SU-DHL-6 (cell line): ENCODE results near the gene SLC28A2.
"Not testable (repeated sequence)": the region's sequence is repeated elsewhere in the genome, so short reads cannot be mapped to it uniquely, and the experiment has no call there.

Experiments
- H2AFZ ChIP-seq: fragments of 200-600 bp; sonication (generic); 2 replicates; pipeline ENCODE4 v1.6.1; 2014; ENCODE audit warnings: low read depth, mild to moderate bottlenecking, moderate library complexity, mixed read lengths, antibody characterized with exemption, low read length; ENCODE audit not compliant: severe bottlenecking
- H3F3A ChIP-seq: fragments of 200-600 bp; shearing (Covaris generic); 2 replicates; pipeline ENCODE4 v1.6.0; 2016; ENCODE audit warnings: antibody characterized with exemption, mild to moderate bottlenecking; ENCODE audit not compliant: insufficient read depth
- H3K27ac ChIP-seq: fragments of 200-600 bp; sonication (generic); 2 replicates; pipeline ENCODE4 v1.5.1; 2016; ENCODE audit warnings: low read depth, mild to moderate bottlenecking, low read length, moderate library complexity, mixed read lengths
- H3K27me3 ChIP-seq: fragments of 200-600 bp; sonication (generic), shearing (Covaris generic); 2 replicates; pipeline ENCODE4 v1.6.0; 2014; ENCODE audit warnings: mild to moderate bottlenecking, low read length
- H3K36me3 ChIP-seq: fragments of 200-600 bp; sonication (generic); 2 replicates; pipeline ENCODE4 v1.6.1; 2014; ENCODE audit warnings: mild to moderate bottlenecking, low read length, mixed read lengths
- H3K4me2 ChIP-seq: fragments of 300-600, 200-600 bp; shearing (Covaris generic), sonication (generic); 2 replicates; pipeline ENCODE4 v1.6.0; 2014; ENCODE audit warnings: low read length, low read depth, mild to moderate bottlenecking; ENCODE audit not compliant: poor library complexity, severe bottlenecking
- H3K4me3 ChIP-seq: fragments of 200-600 bp; sonication (generic); 2 replicates; pipeline ENCODE4 v1.5.1; 2014; ENCODE audit warnings: antibody characterized with exemption, low read length, mild to moderate bottlenecking, mixed read lengths; ENCODE audit not compliant: insufficient read depth, poor library complexity, severe bottlenecking
- H3K79me2 ChIP-seq: fragments of 200-600 bp; sonication (generic); 2 replicates; pipeline ENCODE4 v1.6.1; 2014; ENCODE audit warnings: mild to moderate bottlenecking, low read length, moderate library complexity; ENCODE audit not compliant: insufficient read depth
- H3K9ac ChIP-seq: fragments of 200-600 bp; sonication (generic); 2 replicates; pipeline ENCODE4 v1.7.0; 2014; ENCODE audit warnings: mild to moderate bottlenecking, low read length
- H3K9me2 ChIP-seq: fragments of 200-600 bp; sonication (generic); replicated peaks from 2 replicates; pipeline ENCODE4 v1.6.1; 2014; ENCODE audit warnings: low read length; ENCODE audit not compliant: insufficient read depth
- H3K9me3 ChIP-seq: fragments of 200-600 bp; sonication (generic); 2 replicates; pipeline ENCODE4 v1.6.1; 2014; ENCODE audit warnings: low read length, mixed read lengths; ENCODE audit not compliant: insufficient read depth
- H4K20me1 ChIP-seq: fragments of 200-600 bp; sonication (generic); 2 replicates; pipeline ENCODE4 v1.6.1; 2014; ENCODE audit warnings: low read depth, mild to moderate bottlenecking, antibody characterized with exemption, low read length, moderate library complexity, mixed read lengths
- EZH2phosphoT487 ChIP-seq: fragments of 200-600 bp; sonication (generic), shearing (Covaris generic); conservative IDR thresholded peaks from 2 replicates; pipeline ENCODE4 v1.6.1; 2018; ENCODE audit warnings: mild to moderate bottlenecking, antibody characterized with exemption, low read length, moderate library complexity, mixed read lengths
- TF ChIP-seq, protein P1 (sequence below): fragments of 200-600 bp; sonication (generic); IDR thresholded peaks from one replicate; pipeline ENCODE4 v1.5.1; 2017; ENCODE audit warnings: antibody characterized with exemption, mild to moderate bottlenecking, low read length, moderate library complexity; ENCODE audit not compliant: insufficient read depth, poor library complexity, severe bottlenecking

Gene SLC28A2

DNA sequence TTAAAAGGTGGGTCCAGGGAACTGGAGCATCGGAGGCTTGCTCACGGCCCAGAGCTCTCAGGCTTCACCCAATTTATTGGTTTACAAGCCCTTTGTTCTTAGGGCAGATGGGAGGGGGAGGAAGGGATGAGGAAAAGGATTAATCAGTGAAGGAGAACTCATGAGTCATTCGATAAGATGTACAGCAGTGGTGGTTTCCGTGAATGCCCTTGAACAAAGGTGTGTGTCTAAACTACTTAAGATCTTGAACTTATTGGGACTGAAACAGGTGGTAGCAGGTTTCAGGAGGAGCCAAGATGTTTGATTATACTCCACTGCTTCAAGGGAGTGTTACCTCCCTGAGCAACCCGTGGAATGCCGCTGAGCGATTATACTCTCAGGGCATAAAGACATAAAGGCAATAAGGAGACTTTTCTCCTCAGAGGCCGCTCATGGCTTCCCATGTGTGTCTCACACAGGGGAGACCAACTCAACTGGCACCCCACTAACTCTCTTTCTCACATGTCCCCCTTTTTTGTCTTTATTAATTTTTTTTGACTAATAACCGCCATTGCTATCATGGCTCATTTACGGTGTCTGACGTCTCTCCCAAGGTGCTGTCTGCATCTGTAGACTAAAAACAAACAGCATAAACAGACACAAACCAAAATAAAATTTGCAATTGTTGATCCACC lies 17.3 kb upstream of the SLC28A2 start:
- H3K9ac ChIP-seq: no peak overlapping the region
- H3K9me2 ChIP-seq: no peaks in the 10 kb centered on the region
- H3K27me3 ChIP-seq: no peaks in the 10 kb centered on the region
- H2AFZ ChIP-seq: no peak overlapping the region
- no peaks in the 10 kb centered on the region for H4K20me1 ChIP-seq
- TF ChIP-seq, protein P1, sequence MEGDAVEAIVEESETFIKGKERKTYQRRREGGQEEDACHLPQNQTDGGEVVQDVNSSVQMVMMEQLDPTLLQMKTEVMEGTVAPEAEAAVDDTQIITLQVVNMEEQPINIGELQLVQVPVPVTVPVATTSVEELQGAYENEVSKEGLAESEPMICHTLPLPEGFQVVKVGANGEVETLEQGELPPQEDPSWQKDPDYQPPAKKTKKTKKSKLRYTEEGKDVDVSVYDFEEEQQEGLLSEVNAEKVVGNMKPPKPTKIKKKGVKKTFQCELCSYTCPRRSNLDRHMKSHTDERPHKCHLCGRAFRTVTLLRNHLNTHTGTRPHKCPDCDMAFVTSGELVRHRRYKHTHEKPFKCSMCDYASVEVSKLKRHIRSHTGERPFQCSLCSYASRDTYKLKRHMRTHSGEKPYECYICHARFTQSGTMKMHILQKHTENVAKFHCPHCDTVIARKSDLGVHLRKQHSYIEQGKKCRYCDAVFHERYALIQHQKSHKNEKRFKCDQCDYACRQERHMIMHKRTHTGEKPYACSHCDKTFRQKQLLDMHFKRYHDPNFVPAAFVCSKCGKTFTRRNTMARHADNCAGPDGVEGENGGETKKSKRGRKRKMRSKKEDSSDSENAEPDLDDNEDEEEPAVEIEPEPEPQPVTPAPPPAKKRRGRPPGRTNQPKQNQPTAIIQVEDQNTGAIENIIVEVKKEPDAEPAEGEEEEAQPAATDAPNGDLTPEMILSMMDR: no peak
- TF ChIP-seq EZH2phosphoT487: no peak
- no peak overlapping the region for H3K4me2 ChIP-seq
- peaks cover 8% of the 10 kb centered on the region; the same call in 1 of the 2 replicates for H3K9me3 ChIP-seq
- H3K27ac ChIP-seq: no peak overlapping the region
- no peak overlapping the region for H3K4me3 ChIP-seq
- H3F3A ChIP-seq: no peaks in the 10 kb centered on the region
- no peaks in the 10 kb centered on the region for H3K36me3 ChIP-seq
- no peaks in the 10 kb centered on the region for H3K79me2 ChIP-seq

DNA sequence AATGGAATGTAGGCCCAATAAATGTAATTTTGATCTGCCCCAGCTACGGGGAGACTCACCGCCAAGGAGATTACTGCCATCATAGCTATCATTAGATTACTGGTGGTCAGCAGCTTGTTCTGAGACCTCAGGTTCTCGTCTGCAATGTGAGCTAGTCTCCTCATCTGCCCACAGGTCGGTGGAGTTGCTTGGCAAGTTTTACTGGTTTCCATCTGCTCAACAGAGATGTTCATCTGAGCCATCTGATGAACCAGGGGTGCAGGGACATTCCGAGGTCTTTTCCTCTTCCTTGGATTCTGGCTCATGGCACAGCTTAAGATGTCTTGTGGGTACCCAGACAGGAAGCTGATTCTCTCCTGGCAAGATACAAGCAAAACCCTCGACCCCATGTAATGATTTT lies 15.2 kb upstream of the SLC28A2 start:
- not testable (repeated sequence) for H3K79me2 ChIP-seq
- peaks cover 18% of the 10 kb centered on the region; the same call in 1 of the 2 replicates for H3K9me3 ChIP-seq

DNA sequence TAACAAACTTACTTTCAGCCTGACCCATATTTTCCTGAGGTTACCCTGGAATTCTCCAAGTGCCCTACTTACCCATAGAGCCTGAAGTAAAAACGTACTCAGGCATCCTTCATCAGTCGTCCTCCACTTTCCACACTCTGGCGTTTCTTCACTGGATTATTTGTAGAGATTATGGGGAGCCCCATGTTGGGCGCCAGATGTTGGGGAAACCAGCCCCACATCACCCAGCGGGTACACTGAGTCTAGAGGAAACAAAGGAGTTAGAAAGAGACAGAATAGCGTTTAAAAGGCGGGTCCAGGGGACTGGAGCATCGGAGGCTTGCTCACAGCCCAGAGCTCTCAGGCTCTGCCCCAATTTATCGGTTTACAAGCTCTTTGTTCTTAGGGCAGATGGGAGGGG lies 9.7 kb upstream of the SLC28A2 start:
- Histone ChIP-seq H3K9me3 (peaks cover 31% of the 10 kb centered on the region; the same call in 1 of the 2 replicates), H2AFZ (no peak overlapping the region), H3K4me3 (no peak overlapping the region), H3K79me2 (no peaks in the 10 kb centered on the region), H4K20me1 (no peaks in the 10 kb centered on the region), H3K9me2 (no peaks in the 10 kb centered on the region), H3K27ac (no peak overlapping the region), H3K4me2 (no peak overlapping the region), H3K9ac (no peak overlapping the region), H3K36me3 (no peaks in the 10 kb centered on the region), H3F3A (no peaks in the 10 kb centered on the region), H3K27me3 (no peaks in the 10 kb centered on the region)
- no peak for TF ChIP-seq EZH2phosphoT487
- TF ChIP-seq, protein P1: no peak

More for the DNA sequence above, 15.2 kb upstream of the SLC28A2 start:
- not testable (repeated sequence) for H3K4me3 ChIP-seq, H3K36me3 ChIP-seq, H3K27me3 ChIP-seq, H3K27ac ChIP-seq, H3K9ac ChIP-seq, H3K4me2 ChIP-seq, H2AFZ ChIP-seq, H3F3A ChIP-seq, H3K9me2 ChIP-seq, H4K20me1 ChIP-seq

DNA sequence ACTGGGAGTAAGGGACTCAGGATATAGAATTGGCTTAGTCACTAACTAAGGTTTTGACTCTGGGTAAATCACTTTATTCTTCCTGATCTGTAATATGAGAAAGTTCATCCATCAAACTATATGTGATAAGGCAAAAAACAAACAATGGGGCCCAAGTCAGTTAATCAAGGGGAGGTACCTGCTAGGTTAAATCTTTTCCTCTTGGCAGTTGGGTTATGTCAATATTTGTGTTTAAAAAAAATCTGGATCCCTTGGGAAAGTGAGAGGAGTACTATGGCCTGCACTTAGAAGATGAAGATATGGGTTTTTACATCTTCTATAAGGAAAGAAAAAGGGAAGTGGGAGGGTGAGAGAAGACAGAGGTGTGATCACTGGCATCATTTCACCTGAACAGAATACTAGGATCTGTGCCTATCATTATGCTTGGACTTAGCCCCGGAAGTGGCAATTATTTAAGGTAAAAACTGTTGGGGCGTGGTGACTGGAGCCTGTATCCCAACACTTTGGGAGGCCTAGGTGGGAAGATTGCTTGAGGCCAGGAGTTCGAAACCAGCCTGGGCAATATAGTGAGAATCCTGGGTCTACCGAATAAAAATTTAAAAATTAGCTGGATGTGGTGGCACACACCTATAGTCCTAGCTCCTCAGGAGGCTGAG lies 2.8 kb upstream of the SLC28A2 start:
- Histone ChIP-seq H2AFZ (no peak overlapping the region), H4K20me1 (no peaks in the 10 kb centered on the region), H3F3A (no peaks in the 10 kb centered on the region), H3K4me3 (no peak overlapping the region), H3K36me3 (no peaks in the 10 kb centered on the region), H3K27me3 (no peaks in the 10 kb centered on the region), H3K79me2 (no peaks in the 10 kb centered on the region), H3K9me3 (peaks cover 7% of the 10 kb centered on the region; the same call in 1 of the 2 replicates), H3K9ac (no peak overlapping the region), H3K27ac (no peak overlapping the region), H3K4me2 (no peak overlapping the region), H3K9me2 (no peaks in the 10 kb centered on the region)
- TF ChIP-seq, protein P1: no peak
- TF ChIP-seq EZH2phosphoT487: no peak
